Measurements from ENCODE around the gene PDLIM4.

DNA sequence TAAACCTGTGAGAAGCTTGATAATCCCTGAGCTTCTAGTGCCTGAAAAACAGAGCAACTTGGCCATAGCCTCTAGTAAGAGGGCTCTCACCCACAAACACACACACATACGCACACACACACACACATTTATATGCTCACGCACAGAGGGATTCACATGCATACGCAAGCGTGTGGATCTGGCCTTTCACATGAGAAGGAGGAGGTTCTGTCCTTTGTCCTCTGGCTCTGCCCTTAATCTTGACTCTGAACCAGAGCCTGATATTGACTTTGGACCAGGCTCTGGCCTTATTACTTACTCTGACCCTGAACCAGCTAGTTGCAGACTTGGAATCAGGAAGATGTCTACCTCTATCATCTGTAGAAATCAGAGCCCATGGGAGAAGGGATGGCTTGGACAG, 19.8 kb upstream of the PDLIM4 start:
- TF ChIP-seq, protein P1, sequence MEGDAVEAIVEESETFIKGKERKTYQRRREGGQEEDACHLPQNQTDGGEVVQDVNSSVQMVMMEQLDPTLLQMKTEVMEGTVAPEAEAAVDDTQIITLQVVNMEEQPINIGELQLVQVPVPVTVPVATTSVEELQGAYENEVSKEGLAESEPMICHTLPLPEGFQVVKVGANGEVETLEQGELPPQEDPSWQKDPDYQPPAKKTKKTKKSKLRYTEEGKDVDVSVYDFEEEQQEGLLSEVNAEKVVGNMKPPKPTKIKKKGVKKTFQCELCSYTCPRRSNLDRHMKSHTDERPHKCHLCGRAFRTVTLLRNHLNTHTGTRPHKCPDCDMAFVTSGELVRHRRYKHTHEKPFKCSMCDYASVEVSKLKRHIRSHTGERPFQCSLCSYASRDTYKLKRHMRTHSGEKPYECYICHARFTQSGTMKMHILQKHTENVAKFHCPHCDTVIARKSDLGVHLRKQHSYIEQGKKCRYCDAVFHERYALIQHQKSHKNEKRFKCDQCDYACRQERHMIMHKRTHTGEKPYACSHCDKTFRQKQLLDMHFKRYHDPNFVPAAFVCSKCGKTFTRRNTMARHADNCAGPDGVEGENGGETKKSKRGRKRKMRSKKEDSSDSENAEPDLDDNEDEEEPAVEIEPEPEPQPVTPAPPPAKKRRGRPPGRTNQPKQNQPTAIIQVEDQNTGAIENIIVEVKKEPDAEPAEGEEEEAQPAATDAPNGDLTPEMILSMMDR (IDR thresholded peaks at IDR 0.05) = no peak
- TF ChIP-seq EP300 (IDR thresholded peaks at IDR 0.05) = no peak
- no peak for TF ChIP-seq POLR2A (IDR thresholded peaks at IDR 0.05)
